ENCODE results near the gene MPO. TPM values are rescaled to one million over a fixed set of nuclear protein-coding genes. Genes with fewer than 3 reads are reported as not detected.

Gene MPO
- total and polyA plus RNA-seq, 2 donors = 5.6 to 27.3 TPM

DNA sequence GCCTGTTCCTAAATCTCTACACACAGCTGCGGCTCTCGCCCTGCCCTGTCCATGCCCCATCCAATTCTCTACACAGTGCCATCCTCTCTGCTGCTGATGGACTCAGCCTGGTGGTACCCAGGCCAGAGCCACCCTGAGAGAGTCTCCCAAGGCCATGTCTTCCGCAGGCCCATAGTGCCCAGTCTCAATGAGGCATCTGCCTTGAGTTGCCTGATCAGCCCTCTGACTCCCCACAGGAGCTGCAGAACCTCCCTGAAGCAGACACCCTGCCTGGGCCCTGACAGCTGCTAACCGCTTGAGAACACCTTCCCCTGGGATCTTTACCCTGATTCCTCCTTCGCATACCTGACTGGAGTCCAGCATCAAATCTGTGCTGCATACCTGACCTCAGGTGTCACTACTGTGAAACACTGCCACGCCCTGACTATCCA, 34.6 kb upstream of the MPO start:
- Histone ChIP-seq H3K36me3 (ENCODE audit: control insufficient read depth in 2 of 2, insufficient read depth in 2 of 2, low read length in 1 of 2) (peaks cover 42 to 62% of the 10 kb centered on the region in 2 donors), H3K4me3 (ENCODE audit: low read length in 2 of 2) (no peak overlapping the region), H3K4me1 (ENCODE audit: control insufficient read depth in 2 of 2, insufficient read depth in 2 of 2, low read length in 2 of 2) (peaks cover 4 to 5% of the 10 kb centered on the region in 2 donors), H3K27ac (ENCODE audit: low read depth in 1 of 2, low read length in 1 of 2) (no peak overlapping the region), H3K27me3 (ENCODE audit: control insufficient read depth in 2 of 2, insufficient read depth in 1 of 2, low read length in 1 of 2) (no peaks in the 10 kb centered on the region), H3K9me3 (ENCODE audit: control insufficient read depth in 2 of 2, insufficient read depth in 1 of 2, low read length in 1 of 2) (peaks cover 0 to 4% of the 10 kb centered on the region in 2 donors)
- 97% methylated on average over 6 of the region's 6 CpGs for WGBS
- no peak for DNase-seq (ENCODE audit: low read depth in 6 of 9, low spot score in 9 of 9)

DNA sequence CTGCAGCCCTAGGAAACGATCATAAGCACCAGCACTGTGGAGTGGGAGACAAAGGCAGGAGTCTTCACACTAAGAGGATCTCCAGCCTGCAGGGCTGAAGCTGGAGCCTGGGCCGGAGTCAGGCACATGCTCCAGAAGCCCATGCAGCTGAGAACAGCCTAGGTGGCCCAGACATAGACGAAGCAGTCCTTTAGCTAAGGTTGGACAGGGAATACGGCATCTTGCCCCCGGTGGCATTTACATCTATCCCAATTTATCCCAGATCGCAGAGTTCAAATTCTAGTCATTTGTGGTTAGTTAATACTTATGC, 33.9 kb upstream of the MPO start:
- Histone ChIP-seq H3K27ac (ENCODE audit: low read depth in 1 of 2, low read length in 1 of 2) (no peak overlapping the region), H3K4me3 (ENCODE audit: low read length in 2 of 2) (no peak overlapping the region), H3K9me3 (ENCODE audit: control insufficient read depth in 2 of 2, insufficient read depth in 1 of 2, low read length in 1 of 2) (peaks cover 0 to 4% of the 10 kb centered on the region in 2 donors), H3K4me1 (ENCODE audit: control insufficient read depth in 2 of 2, insufficient read depth in 2 of 2, low read length in 2 of 2) (peaks cover 4 to 5% of the 10 kb centered on the region in 2 donors), H3K27me3 (ENCODE audit: control insufficient read depth in 2 of 2, insufficient read depth in 1 of 2, low read length in 1 of 2) (no peaks in the 10 kb centered on the region), H3K36me3 (ENCODE audit: control insufficient read depth in 2 of 2, insufficient read depth in 2 of 2, low read length in 1 of 2) (peaks cover 43 to 62% of the 10 kb centered on the region in 2 donors)
- DNase-seq (ENCODE audit: low read depth in 6 of 9, low spot score in 9 of 9) = no peak
- WGBS = 97% methylated on average over 6 of the region's 6 CpGs

DNA sequence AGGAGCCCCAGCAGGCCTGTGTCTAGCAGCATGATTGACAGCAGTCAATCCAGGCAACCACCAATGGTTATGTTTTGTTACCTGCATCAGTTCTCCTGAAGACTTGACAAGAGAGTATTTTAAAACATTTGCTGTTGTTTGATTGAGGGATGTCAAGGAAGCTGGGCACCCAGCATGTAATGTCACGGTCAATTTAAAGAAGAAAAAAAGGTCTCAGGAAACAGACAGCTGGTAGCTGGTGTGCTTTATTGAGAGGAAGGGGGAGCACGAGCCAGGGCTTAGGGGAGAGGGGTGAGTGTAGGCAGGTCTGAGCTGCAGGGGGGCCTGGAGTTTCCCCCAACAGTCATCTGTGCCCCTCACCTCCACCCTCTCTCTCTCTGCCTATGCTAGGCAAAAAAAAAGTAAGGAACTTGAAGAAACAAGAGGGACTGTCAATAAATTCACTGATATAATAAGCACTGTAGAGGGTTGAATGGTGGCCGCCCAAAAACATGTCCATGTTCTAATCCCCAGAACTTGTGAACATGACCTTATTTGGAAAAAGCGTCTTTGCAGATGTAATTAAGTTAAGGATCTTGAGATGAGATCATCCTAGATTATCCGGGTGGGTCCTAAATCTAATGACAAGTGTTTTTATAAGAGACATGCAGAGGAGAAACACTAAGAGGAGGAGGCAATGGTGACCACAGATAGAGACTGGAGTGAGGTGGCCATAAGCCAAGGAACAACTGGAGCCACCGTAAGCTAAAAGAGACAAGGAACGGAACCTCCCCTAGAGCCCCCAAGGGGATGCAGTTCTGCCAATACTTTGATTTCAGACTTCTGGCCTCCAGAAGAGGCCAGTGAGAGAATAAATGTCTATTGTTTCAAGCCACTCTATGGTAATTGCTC, 33.3 kb upstream of the MPO start:
- Histone ChIP-seq H3K4me1 (ENCODE audit: control insufficient read depth in 2 of 2, insufficient read depth in 2 of 2, low read length in 2 of 2) (peaks cover 4 to 5% of the 10 kb centered on the region in 2 donors), H3K27me3 (ENCODE audit: control insufficient read depth in 2 of 2, insufficient read depth in 1 of 2, low read length in 1 of 2) (no peaks in the 10 kb centered on the region), H3K27ac (ENCODE audit: low read depth in 1 of 2, low read length in 1 of 2) (no peak overlapping the region), H3K36me3 (ENCODE audit: control insufficient read depth in 2 of 2, insufficient read depth in 2 of 2, low read length in 1 of 2) (peaks cover 46 to 63% of the 10 kb centered on the region in 2 donors), H3K4me3 (ENCODE audit: low read length in 2 of 2) (no peak overlapping the region), H3K9me3 (ENCODE audit: control insufficient read depth in 2 of 2, insufficient read depth in 1 of 2, low read length in 1 of 2) (peaks cover 0 to 4% of the 10 kb centered on the region in 2 donors)
- DNase-seq (ENCODE audit: low read depth in 6 of 9, low spot score in 9 of 9) = no peak
- 88% methylated on average over 7 of the region's 7 CpGs for WGBS

GRCh38 chr17:58312829-58313228, 32.1 kb upstream of the MPO start:
- 91% methylated on average over 1 of the region's 1 CpG for WGBS
- no peak overlapping the region for H3K27ac ChIP-seq (ENCODE audit: low read depth in 1 of 2, low read length in 1 of 2)
- H3K36me3 ChIP-seq (ENCODE audit: control insufficient read depth in 2 of 2, insufficient read depth in 2 of 2, low read length in 1 of 2) = peaks cover 52 to 71% of the 10 kb centered on the region in 2 donors
- peaks cover 2 to 4% of the 10 kb centered on the region in 2 donors for H3K4me1 ChIP-seq (ENCODE audit: control insufficient read depth in 2 of 2, insufficient read depth in 2 of 2, low read length in 2 of 2)
- no peaks in the 10 kb centered on the region for H3K27me3 ChIP-seq (ENCODE audit: control insufficient read depth in 2 of 2, insufficient read depth in 1 of 2, low read length in 1 of 2)
- DNase-seq (ENCODE audit: low read depth in 6 of 9, low spot score in 9 of 9) = no peak
- peaks cover 0 to 3% of the 10 kb centered on the region in 2 donors for H3K9me3 ChIP-seq (ENCODE audit: control insufficient read depth in 2 of 2, insufficient read depth in 1 of 2, low read length in 1 of 2)
- H3K4me3 ChIP-seq (ENCODE audit: low read length in 2 of 2) = no peak overlapping the region

DNA sequence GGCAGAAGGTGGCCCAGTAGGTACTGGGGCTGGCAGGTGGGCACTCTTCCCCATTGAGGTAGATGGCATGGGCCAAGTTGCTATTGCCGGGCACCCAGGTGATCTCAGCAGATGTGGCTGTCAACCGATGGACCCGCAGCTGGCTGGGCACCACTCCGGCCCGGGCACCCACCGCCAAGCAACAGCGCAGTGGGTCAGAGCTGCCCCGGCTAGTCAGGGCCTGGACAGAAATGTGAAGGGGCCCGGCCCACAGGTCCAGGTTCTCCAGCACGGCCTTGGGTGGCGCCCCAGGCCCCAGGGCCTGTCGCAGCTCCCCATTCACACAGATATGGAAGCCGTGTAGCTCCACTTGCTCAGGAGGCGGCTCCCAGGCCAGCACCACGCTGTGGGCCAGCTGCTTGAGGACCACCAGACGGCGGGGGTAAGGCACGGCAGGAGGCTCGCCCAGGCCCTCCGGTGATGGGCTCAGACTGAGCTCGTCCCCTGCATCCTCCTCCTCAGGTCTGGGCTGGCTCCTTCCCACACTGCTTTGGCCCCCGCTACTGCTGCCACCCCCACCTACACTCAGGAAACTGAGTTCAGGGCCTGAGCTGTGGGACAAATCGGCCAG, 31.4 kb upstream of the MPO start:
- DNase-seq (ENCODE audit: low read depth in 6 of 9, low spot score in 9 of 9) = no peak
- Histone ChIP-seq H3K4me1 (ENCODE audit: control insufficient read depth in 2 of 2, insufficient read depth in 2 of 2, low read length in 2 of 2) (no peaks in the 10 kb centered on the region), H3K36me3 (ENCODE audit: control insufficient read depth in 2 of 2, insufficient read depth in 2 of 2, low read length in 1 of 2) (peaks cover 53 to 78% of the 10 kb centered on the region in 2 donors), H3K27me3 (ENCODE audit: control insufficient read depth in 2 of 2, insufficient read depth in 1 of 2, low read length in 1 of 2) (no peaks in the 10 kb centered on the region), H3K9me3 (ENCODE audit: control insufficient read depth in 2 of 2, insufficient read depth in 1 of 2, low read length in 1 of 2) (no peaks in the 10 kb centered on the region), H3K4me3 (ENCODE audit: low read length in 2 of 2) (no peak overlapping the region), H3K27ac (ENCODE audit: low read depth in 1 of 2, low read length in 1 of 2) (no peak overlapping the region)
- WGBS = 98% methylated on average over 23 of the region's 23 CpGs

- Histone ChIP-seq H3K4me3 (ENCODE audit: low read length in 2 of 2) (no peak overlapping the region), H3K27ac (ENCODE audit: low read depth in 1 of 2, low read length in 1 of 2) (no peak overlapping the region), H3K9me3 (ENCODE audit: control insufficient read depth in 2 of 2, insufficient read depth in 1 of 2, low read length in 1 of 2) (no peaks in the 10 kb centered on the region), H3K36me3 (ENCODE audit: control insufficient read depth in 2 of 2, insufficient read depth in 2 of 2, low read length in 1 of 2) (peaks cover 54 to 80% of the 10 kb centered on the region in 2 donors), H3K4me1 (ENCODE audit: control insufficient read depth in 2 of 2, insufficient read depth in 2 of 2, low read length in 2 of 2) (no peaks in the 10 kb centered on the region), H3K27me3 (ENCODE audit: control insufficient read depth in 2 of 2, insufficient read depth in 1 of 2, low read length in 1 of 2) (no peaks in the 10 kb centered on the region)
- DNase-seq (ENCODE audit: low read depth in 6 of 9, low spot score in 9 of 9) = no peak
- WGBS = 98% methylated on average over 9 of the region's 9 CpGs
These were observed 30.7 kb upstream of the MPO start for GRCh38 chr17:58311429-58311894.

GRCh38 chr17:58310511-58311428, 30.0 kb upstream of the MPO start:
- no peak overlapping the region for H3K4me3 ChIP-seq (ENCODE audit: low read length in 2 of 2)
- DNase-seq (ENCODE audit: low read depth in 6 of 9, low spot score in 9 of 9) = no peak
- no peaks in the 10 kb centered on the region for H3K4me1 ChIP-seq (ENCODE audit: control insufficient read depth in 2 of 2, insufficient read depth in 2 of 2, low read length in 2 of 2)
- H3K9me3 ChIP-seq (ENCODE audit: control insufficient read depth in 2 of 2, insufficient read depth in 1 of 2, low read length in 1 of 2) = no peaks in the 10 kb centered on the region
- 97% methylated on average over 23 of the region's 23 CpGs for WGBS
- H3K36me3 ChIP-seq (ENCODE audit: control insufficient read depth in 2 of 2, insufficient read depth in 2 of 2, low read length in 1 of 2) = peaks cover 49 to 79% of the 10 kb centered on the region in 2 donors
- H3K27ac ChIP-seq (ENCODE audit: low read depth in 1 of 2, low read length in 1 of 2) = no peak overlapping the region
- H3K27me3 ChIP-seq (ENCODE audit: control insufficient read depth in 2 of 2, insufficient read depth in 1 of 2, low read length in 1 of 2) = no peaks in the 10 kb centered on the region

GRCh38 chr17:58309918-58310259, 29.2 kb upstream of the MPO start:
- Histone ChIP-seq H3K27ac (ENCODE audit: low read depth in 1 of 2, low read length in 1 of 2) (no peak overlapping the region), H3K36me3 (ENCODE audit: control insufficient read depth in 2 of 2, insufficient read depth in 2 of 2, low read length in 1 of 2) (peaks cover 41 to 78% of the 10 kb centered on the region in 2 donors), H3K4me3 (ENCODE audit: low read length in 2 of 2) (no peak overlapping the region), H3K9me3 (ENCODE audit: control insufficient read depth in 2 of 2, insufficient read depth in 1 of 2, low read length in 1 of 2) (no peaks in the 10 kb centered on the region), H3K4me1 (ENCODE audit: control insufficient read depth in 2 of 2, insufficient read depth in 2 of 2, low read length in 2 of 2) (no peaks in the 10 kb centered on the region), H3K27me3 (ENCODE audit: control insufficient read depth in 2 of 2, insufficient read depth in 1 of 2, low read length in 1 of 2) (no peaks in the 10 kb centered on the region)
- no peak for DNase-seq (ENCODE audit: low read depth in 6 of 9, low spot score in 9 of 9)
- WGBS = 89% methylated on average over 5 of the region's 5 CpGs

Measured in thymus (tissue), 11 donors.